SKM-1 treated with dmso at 0.1 percent for 144 hours (cell line): ENCODE data around the gene HMCN1.

Experiments used
- DNase-seq: peaks from one replicate; lab custom pipeline; 2025; ENCODE audit not compliant: unreplicated experiment; lab: John Stamatoyannopoulos, UW

HMCN1 gene

GRCh38 chr1:185957441-185958363 is 223.5 kb downstream of the HMCN1 start:
- no peak for DNase-seq

- no peak for DNase-seq
Measured at GRCh38 chr1:185960422-185961321, 226.5 kb downstream of the HMCN1 start.

GRCh38 chr1:185961664-185962063 is 227.5 kb downstream of the HMCN1 start:
- DNase-seq: no peak

- DNase-seq: no peak
Measured at GRCh38 chr1:185964946-185965345, 230.8 kb downstream of the HMCN1 start.

GRCh38 chr1:185965870-185966269 is 231.7 kb downstream of the HMCN1 start:
- DNase-seq: no peak

- no peak for DNase-seq
Measured at GRCh38 chr1:185966471-185966870, 232.3 kb downstream of the HMCN1 start.

GRCh38 chr1:185969028-185969427 is 234.8 kb downstream of the HMCN1 start:
- DNase-seq: no peak

- DNase-seq: no peak
Measured at GRCh38 chr1:185969524-185969991, 235.4 kb downstream of the HMCN1 start.

GRCh38 chr1:185971688-185972087 is 237.5 kb downstream of the HMCN1 start:
- DNase-seq: no peak

GRCh38 chr1:185972096-185972850 is 238.1 kb downstream of the HMCN1 start:
- no peak for DNase-seq

GRCh38 chr1:185973645-185974044 is 239.5 kb downstream of the HMCN1 start:
- no peak for DNase-seq

GRCh38 chr1:185974367-185975170 is 240.4 kb downstream of the HMCN1 start:
- DNase-seq: no peak

- DNase-seq: no peak
Measured at GRCh38 chr1:185980891-185981290, 246.7 kb downstream of the HMCN1 start.

GRCh38 chr1:185984113-185984836 is 250.1 kb downstream of the HMCN1 start:
- no peak for DNase-seq

GRCh38 chr1:185987611-185988321 is 253.6 kb downstream of the HMCN1 start:
- DNase-seq: no peak

GRCh38 chr1:185990565-185990964 is 256.4 kb downstream of the HMCN1 start:
- no peak for DNase-seq

- DNase-seq: no peak
Measured at GRCh38 chr1:185991266-185991665, 257.1 kb downstream of the HMCN1 start.

- DNase-seq: no peak
Measured at GRCh38 chr1:185996211-185996610, 262.0 kb downstream of the HMCN1 start.

- no peak for DNase-seq
Measured at GRCh38 chr1:185998391-185998790, 264.2 kb downstream of the HMCN1 start.
